Neural progenitor cell (in vitro differentiated cells): ENCODE measurements around the gene S1PR2. TPM values are rescaled to one million over a fixed set of nuclear protein-coding genes. Genes with fewer than 3 reads are reported as not detected.
A peak's percentile ranks its signal among the peaks of the same experiment; 100 is the strongest.

Experiments
- DNase-seq: peaks from one replicate; pipeline ENCODE4 v3.0.0-alpha.2; 2016; ENCODE audit warnings: low spot score
- H2AFZ ChIP-seq: fragments of 200-600 bp; sonication (generic); replicated peaks from 2 replicates; pipeline ENCODE4 v1.6.1; 2016; ENCODE audit warnings: antibody characterized with exemption
- H3F3A ChIP-seq: fragments of 200-600 bp; sonication (generic); 2 replicates; pipeline ENCODE4 v1.6.1; 2016; ENCODE audit warnings: antibody characterized with exemption, low read depth
- H3K27ac ChIP-seq: fragments of 200-600 bp; sonication (generic); 2 replicates; pipeline ENCODE4 v1.5.1; 2016; ENCODE audit warnings: mild to moderate bottlenecking
- H3K27me3 ChIP-seq: fragments of 200-600 bp; sonication (generic); 2 replicates; pipeline ENCODE4 v1.6.1; 2016; ENCODE audit warnings: mild to moderate bottlenecking, moderate library complexity
- H3K36me3 ChIP-seq: fragments of 200-600 bp; sonication (generic); 2 replicates; pipeline ENCODE4 v1.5.1; 2016
- H3K4me1 ChIP-seq: fragments of 200-600 bp; sonication (generic); 2 replicates; pipeline ENCODE4 v1.6.1; 2016; ENCODE audit warnings: mixed run types
- H3K4me2 ChIP-seq: fragments of 200-600 bp; sonication (generic); 2 replicates; pipeline ENCODE4 v1.6.1; 2016
- H3K4me3 ChIP-seq: fragments of 200-600 bp; sonication (generic); 2 replicates; pipeline ENCODE4 v1.5.1; 2016
- H3K79me2 ChIP-seq: fragments of 200-600 bp; sonication (generic); 2 replicates; pipeline ENCODE4 v1.6.1; 2016; ENCODE audit warnings: low read depth
- H3K9ac ChIP-seq: fragments of 200-600 bp; sonication (generic); 2 replicates; pipeline ENCODE4 v1.6.1; 2016
- H3K9me3 ChIP-seq: fragments of 200-600 bp; sonication (generic); 2 replicates; pipeline ENCODE4 v1.5.1; 2016; ENCODE audit warnings: low read depth
- H4K20me1 ChIP-seq: fragments of 200-600 bp; sonication (generic); 2 replicates; pipeline ENCODE4 v1.6.1; 2016; ENCODE audit warnings: low read depth
- H3K27ac Mint-ChIP-seq: 3 replicates; pipeline ENCODE4 v1.8.0; 2021; ENCODE audit warnings: mixed read lengths
- H3K27me3 Mint-ChIP-seq: 2 replicates; pipeline ENCODE4 v1.8.0; 2022; ENCODE audit warnings: low read depth, mild to moderate bottlenecking, inconsistent platforms, moderate library complexity, mixed read lengths; ENCODE audit not compliant: insufficient read depth
- H3K36me3 Mint-ChIP-seq: 3 replicates; pipeline ENCODE4 v1.8.0; 2021; ENCODE audit warnings: mixed read lengths
- H3K4me1 Mint-ChIP-seq: 3 replicates; pipeline ENCODE4 v1.8.0; 2021; ENCODE audit warnings: mixed read lengths
- H3K4me3 Mint-ChIP-seq: 3 replicates; pipeline ENCODE4 v1.8.0; 2021; ENCODE audit warnings: mild to moderate bottlenecking, moderate library complexity, mixed read lengths
- H3K9me3 Mint-ChIP-seq: 3 replicates; pipeline ENCODE4 v1.8.0; 2020; ENCODE audit warnings: mixed read lengths
- CTCF ChIP-seq: fragments of 200-600 bp; sonication (generic); IDR thresholded peaks from 2 replicates; pipeline ENCODE4 v1.5.1; 2017; ENCODE audit warnings: antibody characterized with exemption, mild to moderate bottlenecking
- EZH2 ChIP-seq: fragments of 200-600 bp; sonication (generic); IDR thresholded peaks from 2 replicates; pipeline ENCODE4 v1.6.1; 2017; ENCODE audit warnings: antibody characterized with exemption, mild to moderate bottlenecking, moderate library complexity
- EZH2phosphoT487 ChIP-seq: fragments of 200-600 bp; sonication (generic); IDR thresholded peaks from 2 replicates; pipeline ENCODE4 v1.6.1; 2017; ENCODE audit warnings: antibody characterized with exemption
- total RNA-seq: library from RNA; depleted of rRNA; stranded (reverse); fragments of >200 nt; gene quantifications from 2 replicates; pipeline ENCODE4 v1.2.3, GENCODE V29; 2015; ENCODE audit warnings: low replicate concordance

The S1PR2 gene
- total RNA-seq, 1 donor from 2014 or later, result 8.5 TPM

GRCh38 chr19:10252707-10253106 is 21.6 kb upstream of the S1PR2 start:
- Histone ChIP-seq H3K27ac (no peak overlapping the region), H3K9me3 (no peaks in the 10 kb centered on the region), H3K4me3 (peak overlapping the region; percentile 89), H3F3A (peaks cover 7% of the 10 kb centered on the region), H4K20me1 (no peaks in the 10 kb centered on the region), H3K36me3 (no peaks in the 10 kb centered on the region), H3K4me2 (peak overlapping the region; percentile 98), H3K9ac (peak overlapping the region; percentile 34), H3K79me2 (peaks cover 7% of the 10 kb centered on the region), H2AFZ (peak overlapping the region; percentile 92), H3K4me1 (peaks cover 6% of the 10 kb centered on the region), H3K27me3 (no peaks in the 10 kb centered on the region)
- DNase-seq, result no peak
- peak overlapping the region; percentile 33 for H3K27ac Mint-ChIP-seq
- H3K9me3 Mint-ChIP-seq, result no peaks in the 10 kb centered on the region
- TF ChIP-seq EZH2phosphoT487 (no peak), EZH2 (no peak), CTCF (no peak)
- H3K4me1 Mint-ChIP-seq, result peaks cover 8% of the 10 kb centered on the region
- H3K36me3 Mint-ChIP-seq, result peaks cover 16% of the 10 kb centered on the region
- H3K27me3 Mint-ChIP-seq, result peaks cover 12% of the 10 kb centered on the region
- H3K4me3 Mint-ChIP-seq, result peak overlapping the region; percentile 99

- Histone ChIP-seq H3F3A (peaks cover 7% of the 10 kb centered on the region), H3K36me3 (no peaks in the 10 kb centered on the region), H3K27ac (no peak within 1 kb of the TSS), H3K4me2 (peak within 1 kb of the TSS; percentile 98), H2AFZ (peak within 1 kb of the TSS; percentile 92), H3K4me1 (peaks cover 6% of the 10 kb centered on the region), H3K4me3 (peak within 1 kb of the TSS; percentile 89), H3K79me2 (peaks cover 7% of the 10 kb centered on the region), H3K27me3 (no peaks in the 10 kb centered on the region), H3K9me3 (no peaks in the 10 kb centered on the region), H4K20me1 (no peaks in the 10 kb centered on the region), H3K9ac (peak within 1 kb of the TSS; percentile 34)
- H3K27me3 Mint-ChIP-seq, result peaks cover 15% of the 10 kb centered on the region
- H3K36me3 Mint-ChIP-seq, result peaks cover 10% of the 10 kb centered on the region
- peak; percentile 98 for DNase-seq
- H3K4me3 Mint-ChIP-seq, result peak within 1 kb of the TSS; percentile 99
- no peaks in the 10 kb centered on the region for H3K9me3 Mint-ChIP-seq
- peaks cover 8% of the 10 kb centered on the region for H3K4me1 Mint-ChIP-seq
- TF ChIP-seq CTCF, result no peak
- TF ChIP-seq EZH2, result no peak
- TF ChIP-seq EZH2phosphoT487, result no peak
- H3K27ac Mint-ChIP-seq, result peak within 1 kb of the TSS; percentile 98
Measured at GRCh38 chr19:10251792-10252694, 20.9 kb upstream of the S1PR2 start, which contains the start of gene MRPL4. TSS of gene MRPL4 (plus strand) at chr19:10252214. CDS start at chr19:10252254, 40 bp downstream.

GRCh38 chr19:10246511-10246910 is 15.4 kb upstream of the S1PR2 start:
- Histone ChIP-seq H3F3A (peaks cover 7% of the 10 kb centered on the region), H3K9ac (no peak overlapping the region), H3K4me3 (no peak overlapping the region), H3K9me3 (no peaks in the 10 kb centered on the region), H3K27me3 (no peaks in the 10 kb centered on the region), H3K79me2 (no peaks in the 10 kb centered on the region), H3K27ac (no peak overlapping the region), H3K4me1 (no peaks in the 10 kb centered on the region), H4K20me1 (no peaks in the 10 kb centered on the region), H2AFZ (no peak overlapping the region), H3K36me3 (no peaks in the 10 kb centered on the region), H3K4me2 (no peak overlapping the region)
- no peaks in the 10 kb centered on the region for H3K4me1 Mint-ChIP-seq
- H3K36me3 Mint-ChIP-seq, result no peaks in the 10 kb centered on the region
- TF ChIP-seq CTCF (no peak), EZH2phosphoT487 (no peak), EZH2 (no peak)
- no peak for DNase-seq
- H3K4me3 Mint-ChIP-seq, result no peak overlapping the region
- H3K27ac Mint-ChIP-seq, result no peak overlapping the region
- no peaks in the 10 kb centered on the region for H3K9me3 Mint-ChIP-seq
- H3K27me3 Mint-ChIP-seq, result peaks cover 5% of the 10 kb centered on the region
